SK-N-MC (cell line): ENCODE data around the gene WDR49.

Experiments used
- EZH2 ChIP-seq: fragments of 200-600 bp; sonication (generic); IDR thresholded peaks from one replicate; pipeline ENCODE4 v1.6.1; 2017; ENCODE audit warnings: antibody characterized with exemption
- POLR2AphosphoS5 ChIP-seq: IDR thresholded peaks from 2 replicates; pipeline ENCODE4 v1.6.1; 2012; ENCODE audit warnings: mild to moderate bottlenecking, low read depth, low read length, borderline replicate concordance

DNA sequence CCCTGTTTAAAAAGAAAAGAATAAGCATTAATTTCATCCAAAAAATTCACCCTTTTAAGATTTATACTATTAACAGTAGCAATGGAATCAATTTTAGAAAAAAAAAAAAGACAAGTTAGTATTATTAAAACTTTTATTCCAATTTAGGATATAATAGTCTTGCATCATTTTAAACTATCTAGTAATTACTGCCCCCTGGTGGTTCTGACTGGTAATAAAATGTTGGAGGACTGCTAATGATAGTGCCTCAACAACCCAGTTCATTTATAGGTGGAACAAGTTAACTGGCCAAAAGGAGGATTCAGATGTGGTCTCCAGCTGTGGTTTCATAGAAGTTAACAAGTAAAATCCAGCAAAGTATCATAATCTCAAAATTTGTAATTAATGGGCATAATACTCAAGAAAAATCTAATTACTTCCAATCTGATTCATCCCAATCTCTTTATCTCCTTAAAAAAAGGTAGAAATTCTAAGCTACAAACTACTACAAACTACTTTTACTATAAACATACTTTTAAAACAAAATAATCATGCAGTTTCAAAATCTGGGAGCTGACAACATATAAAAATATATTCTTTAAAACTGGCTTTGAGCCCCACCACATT is 30.7 kb upstream of the WDR49 start:
- no peak for TF ChIP-seq POLR2AphosphoS5
- TF ChIP-seq EZH2 = no peak
